GM12878 (cell line): ENCODE data around the gene CAV1. TPM values are rescaled to one million over a fixed set of nuclear protein-coding genes. Genes with fewer than 3 reads are reported as not detected.

Source experiments
- BRCA1 ChIP-seq: IDR thresholded peaks from 2 replicates; pipeline ENCODE4 v1.6.1; 2011; ENCODE audit warnings: low read depth, low read length, improper control_type of control experiment
- NR2C2 ChIP-seq: IDR thresholded peaks from 2 replicates; pipeline ENCODE4 v1.6.1; 2011; ENCODE audit warnings: borderline replicate concordance, low read depth; ENCODE audit not compliant: control insufficient read depth, insufficient read length
- polyA plus RNA-seq, 11 experiments: library from polyadenylated mRNA; depleted of rRNA in 4 of 11; unstranded in 6 of 11; stranded (reverse) in 5 of 11; fragments of >200 nt; fragmentation: Nextera tagmentation in 4 of 11; fragmentation: Illumina TruSeq in 1 of 11; extraction: Ambion mirVana in 4 of 11; extraction: Trizol in 1 of 11; gene quantifications; 1 replicate in 1 of 11; 2 replicates in 10 of 11; pipeline versions ENCODE4 v1.2.1 to v1.2.3, GENCODE V29; 2011 to 2016; ENCODE audit warnings: inconsistent platforms in 2 of 11, missing spikeins in 2 of 11, low read depth in 1 of 11
- total RNA-seq, 4 experiments: library from RNA; depleted of rRNA in 3 of 4; stranded (reverse); fragments of >200 nt in 3 of 4; fragmentation: Illumina TruSeq in 1 of 4; extraction: Trizol in 1 of 4; gene quantifications; 2 replicates each; pipeline versions ENCODE4 v1.2.1 to v1.2.3, GENCODE V29; 2013 to 2021
- TF ChIP-seq, protein P1 (sequence below): IDR thresholded peaks from 2 replicates; pipeline ENCODE4 v1.6.1; 2012; ENCODE audit warnings: mild to moderate bottlenecking, low read depth, low read length
- TF ChIP-seq, protein P2 (sequence below): fragments of 450-650 bp; conservative IDR thresholded peaks from 2 replicates; pipeline ENCODE4 v1.6.1; 2017; ENCODE audit warnings: mild to moderate bottlenecking, moderate library complexity
- TF ChIP-seq, protein P3 (sequence below): fragments of 450-650 bp; IDR thresholded peaks from 2 replicates; pipeline ENCODE4 v1.6.1; 2018; ENCODE audit warnings: borderline replicate concordance, mild to moderate bottlenecking; ENCODE audit not compliant: partially characterized antibody
- TF ChIP-seq, protein P4 (sequence below): fragments of 450-650 bp; IDR thresholded peaks from 2 replicates; pipeline ENCODE4 v1.6.1; 2017; ENCODE audit warnings: mild to moderate bottlenecking, moderate library complexity

The CAV1 gene
- total and polyA plus RNA-seq, 10 of the 15 experiments (the other 5 are each of a cell fraction or from before 2014, with no cell fraction given) = 0.45 to 26.5 (median 2.0) TPM

DNA sequence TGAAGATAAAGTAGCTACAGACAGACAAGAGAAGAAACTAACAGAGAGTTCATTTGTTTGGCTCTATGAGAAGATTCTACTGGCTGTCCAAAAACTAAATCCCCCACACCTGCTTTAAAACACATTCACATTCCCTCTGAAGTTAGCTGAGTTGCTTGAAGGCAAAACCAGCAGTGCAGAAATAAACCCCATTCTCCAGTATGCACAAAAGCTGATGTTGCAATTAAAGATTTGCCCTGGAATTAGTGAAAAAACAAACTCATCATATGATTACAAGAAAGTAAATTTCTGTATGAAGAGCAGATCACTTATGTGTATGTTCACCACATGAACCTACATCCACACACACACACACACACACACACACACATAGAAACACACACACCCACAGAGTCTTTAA, 9.3 kb upstream of the CAV1 start (continued):
- TF ChIP-seq, protein P1, sequence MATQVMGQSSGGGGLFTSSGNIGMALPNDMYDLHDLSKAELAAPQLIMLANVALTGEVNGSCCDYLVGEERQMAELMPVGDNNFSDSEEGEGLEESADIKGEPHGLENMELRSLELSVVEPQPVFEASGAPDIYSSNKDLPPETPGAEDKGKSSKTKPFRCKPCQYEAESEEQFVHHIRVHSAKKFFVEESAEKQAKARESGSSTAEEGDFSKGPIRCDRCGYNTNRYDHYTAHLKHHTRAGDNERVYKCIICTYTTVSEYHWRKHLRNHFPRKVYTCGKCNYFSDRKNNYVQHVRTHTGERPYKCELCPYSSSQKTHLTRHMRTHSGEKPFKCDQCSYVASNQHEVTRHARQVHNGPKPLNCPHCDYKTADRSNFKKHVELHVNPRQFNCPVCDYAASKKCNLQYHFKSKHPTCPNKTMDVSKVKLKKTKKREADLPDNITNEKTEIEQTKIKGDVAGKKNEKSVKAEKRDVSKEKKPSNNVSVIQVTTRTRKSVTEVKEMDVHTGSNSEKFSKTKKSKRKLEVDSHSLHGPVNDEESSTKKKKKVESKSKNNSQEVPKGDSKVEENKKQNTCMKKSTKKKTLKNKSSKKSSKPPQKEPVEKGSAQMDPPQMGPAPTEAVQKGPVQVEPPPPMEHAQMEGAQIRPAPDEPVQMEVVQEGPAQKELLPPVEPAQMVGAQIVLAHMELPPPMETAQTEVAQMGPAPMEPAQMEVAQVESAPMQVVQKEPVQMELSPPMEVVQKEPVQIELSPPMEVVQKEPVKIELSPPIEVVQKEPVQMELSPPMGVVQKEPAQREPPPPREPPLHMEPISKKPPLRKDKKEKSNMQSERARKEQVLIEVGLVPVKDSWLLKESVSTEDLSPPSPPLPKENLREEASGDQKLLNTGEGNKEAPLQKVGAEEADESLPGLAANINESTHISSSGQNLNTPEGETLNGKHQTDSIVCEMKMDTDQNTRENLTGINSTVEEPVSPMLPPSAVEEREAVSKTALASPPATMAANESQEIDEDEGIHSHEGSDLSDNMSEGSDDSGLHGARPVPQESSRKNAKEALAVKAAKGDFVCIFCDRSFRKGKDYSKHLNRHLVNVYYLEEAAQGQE = no peak
- no peak for TF ChIP-seq BRCA1
- TF ChIP-seq, protein P2, sequence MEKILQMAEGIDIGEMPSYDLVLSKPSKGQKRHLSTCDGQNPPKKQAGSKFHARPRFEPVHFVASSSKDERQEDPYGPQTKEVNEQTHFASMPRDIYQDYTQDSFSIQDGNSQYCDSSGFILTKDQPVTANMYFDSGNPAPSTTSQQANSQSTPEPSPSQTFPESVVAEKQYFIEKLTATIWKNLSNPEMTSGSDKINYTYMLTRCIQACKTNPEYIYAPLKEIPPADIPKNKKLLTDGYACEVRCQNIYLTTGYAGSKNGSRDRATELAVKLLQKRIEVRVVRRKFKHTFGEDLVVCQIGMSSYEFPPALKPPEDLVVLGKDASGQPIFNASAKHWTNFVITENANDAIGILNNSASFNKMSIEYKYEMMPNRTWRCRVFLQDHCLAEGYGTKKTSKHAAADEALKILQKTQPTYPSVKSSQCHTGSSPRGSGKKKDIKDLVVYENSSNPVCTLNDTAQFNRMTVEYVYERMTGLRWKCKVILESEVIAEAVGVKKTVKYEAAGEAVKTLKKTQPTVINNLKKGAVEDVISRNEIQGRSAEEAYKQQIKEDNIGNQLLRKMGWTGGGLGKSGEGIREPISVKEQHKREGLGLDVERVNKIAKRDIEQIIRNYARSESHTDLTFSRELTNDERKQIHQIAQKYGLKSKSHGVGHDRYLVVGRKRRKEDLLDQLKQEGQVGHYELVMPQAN = no peak
- no peak for TF ChIP-seq NR2C2
- TF ChIP-seq, protein P3, sequence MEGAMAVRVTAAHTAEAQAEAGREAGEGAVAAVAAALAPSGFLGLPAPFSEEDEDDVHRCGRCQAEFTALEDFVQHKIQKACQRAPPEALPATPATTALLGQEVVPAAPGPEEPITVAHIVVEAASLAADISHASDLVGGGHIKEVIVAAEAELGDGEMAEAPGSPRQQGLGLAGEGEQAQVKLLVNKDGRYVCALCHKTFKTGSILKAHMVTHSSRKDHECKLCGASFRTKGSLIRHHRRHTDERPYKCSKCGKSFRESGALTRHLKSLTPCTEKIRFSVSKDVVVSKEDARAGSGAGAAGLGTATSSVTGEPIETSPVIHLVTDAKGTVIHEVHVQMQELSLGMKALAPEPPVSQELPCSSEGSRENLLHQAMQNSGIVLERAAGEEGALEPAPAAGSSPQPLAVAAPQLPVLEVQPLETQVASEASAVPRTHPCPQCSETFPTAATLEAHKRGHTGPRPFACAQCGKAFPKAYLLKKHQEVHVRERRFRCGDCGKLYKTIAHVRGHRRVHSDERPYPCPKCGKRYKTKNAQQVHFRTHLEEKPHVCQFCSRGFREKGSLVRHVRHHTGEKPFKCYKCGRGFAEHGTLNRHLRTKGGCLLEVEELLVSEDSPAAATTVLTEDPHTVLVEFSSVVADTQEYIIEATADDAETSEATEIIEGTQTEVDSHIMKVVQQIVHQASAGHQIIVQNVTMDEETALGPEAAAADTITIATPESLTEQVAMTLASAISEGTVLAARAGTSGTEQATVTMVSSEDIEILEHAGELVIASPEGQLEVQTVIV = no peak
- TF ChIP-seq, protein P4, sequence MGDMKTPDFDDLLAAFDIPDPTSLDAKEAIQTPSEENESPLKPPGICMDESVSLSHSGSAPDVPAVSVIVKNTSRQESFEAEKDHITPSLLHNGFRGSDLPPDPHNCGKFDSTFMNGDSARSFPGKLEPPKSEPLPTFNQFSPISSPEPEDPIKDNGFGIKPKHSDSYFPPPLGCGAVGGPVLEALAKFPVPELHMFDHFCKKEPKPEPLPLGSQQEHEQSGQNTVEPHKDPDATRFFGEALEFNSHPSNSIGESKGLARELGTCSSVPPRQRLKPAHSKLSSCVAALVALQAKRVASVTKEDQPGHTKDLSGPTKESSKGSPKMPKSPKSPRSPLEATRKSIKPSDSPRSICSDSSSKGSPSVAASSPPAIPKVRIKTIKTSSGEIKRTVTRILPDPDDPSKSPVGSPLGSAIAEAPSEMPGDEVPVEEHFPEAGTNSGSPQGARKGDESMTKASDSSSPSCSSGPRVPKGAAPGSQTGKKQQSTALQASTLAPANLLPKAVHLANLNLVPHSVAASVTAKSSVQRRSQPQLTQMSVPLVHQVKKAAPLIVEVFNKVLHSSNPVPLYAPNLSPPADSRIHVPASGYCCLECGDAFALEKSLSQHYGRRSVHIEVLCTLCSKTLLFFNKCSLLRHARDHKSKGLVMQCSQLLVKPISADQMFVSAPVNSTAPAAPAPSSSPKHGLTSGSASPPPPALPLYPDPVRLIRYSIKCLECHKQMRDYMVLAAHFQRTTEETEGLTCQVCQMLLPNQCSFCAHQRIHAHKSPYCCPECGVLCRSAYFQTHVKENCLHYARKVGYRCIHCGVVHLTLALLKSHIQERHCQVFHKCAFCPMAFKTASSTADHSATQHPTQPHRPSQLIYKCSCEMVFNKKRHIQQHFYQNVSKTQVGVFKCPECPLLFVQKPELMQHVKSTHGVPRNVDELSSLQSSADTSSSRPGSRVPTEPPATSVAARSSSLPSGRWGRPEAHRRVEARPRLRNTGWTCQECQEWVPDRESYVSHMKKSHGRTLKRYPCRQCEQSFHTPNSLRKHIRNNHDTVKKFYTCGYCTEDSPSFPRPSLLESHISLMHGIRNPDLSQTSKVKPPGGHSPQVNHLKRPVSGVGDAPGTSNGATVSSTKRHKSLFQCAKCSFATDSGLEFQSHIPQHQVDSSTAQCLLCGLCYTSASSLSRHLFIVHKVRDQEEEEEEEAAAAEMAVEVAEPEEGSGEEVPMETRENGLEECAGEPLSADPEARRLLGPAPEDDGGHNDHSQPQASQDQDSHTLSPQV = no peak
